ENCODE measurements around the gene NKAIN4.

NKAIN4 gene

GRCh38 chr20:63282946-63283345, 28.7 kb upstream of the NKAIN4 start:
- Histone ChIP-seq H3K9me3 (ENCODE audit: control insufficient read depth in 2 of 2, low read length in 2 of 2) (no peaks in the 10 kb centered on the region), H3K4me3 (ENCODE audit: low read length in 2 of 2) (no peak overlapping the region), H3K9ac (ENCODE audit: low read depth in 1 of 2, low read length in 2 of 2) (no peak overlapping the region), H3K27ac (ENCODE audit: low read depth in 2 of 2, low read length in 2 of 2) (no peak overlapping the region), H3K27me3 (ENCODE audit: control insufficient read depth in 2 of 2, insufficient read depth in 2 of 2, low read length in 2 of 2) (no peaks in the 10 kb centered on the region), H3K36me3 (ENCODE audit: control insufficient read depth in 2 of 2, insufficient read depth in 2 of 2, low read length in 2 of 2) (peaks cover 44 to 49% of the 10 kb centered on the region in 2 donors), H3K4me1 (ENCODE audit: control insufficient read depth in 2 of 2, insufficient read depth in 2 of 2, low read length in 2 of 2) (no peaks in the 10 kb centered on the region)

DNA sequence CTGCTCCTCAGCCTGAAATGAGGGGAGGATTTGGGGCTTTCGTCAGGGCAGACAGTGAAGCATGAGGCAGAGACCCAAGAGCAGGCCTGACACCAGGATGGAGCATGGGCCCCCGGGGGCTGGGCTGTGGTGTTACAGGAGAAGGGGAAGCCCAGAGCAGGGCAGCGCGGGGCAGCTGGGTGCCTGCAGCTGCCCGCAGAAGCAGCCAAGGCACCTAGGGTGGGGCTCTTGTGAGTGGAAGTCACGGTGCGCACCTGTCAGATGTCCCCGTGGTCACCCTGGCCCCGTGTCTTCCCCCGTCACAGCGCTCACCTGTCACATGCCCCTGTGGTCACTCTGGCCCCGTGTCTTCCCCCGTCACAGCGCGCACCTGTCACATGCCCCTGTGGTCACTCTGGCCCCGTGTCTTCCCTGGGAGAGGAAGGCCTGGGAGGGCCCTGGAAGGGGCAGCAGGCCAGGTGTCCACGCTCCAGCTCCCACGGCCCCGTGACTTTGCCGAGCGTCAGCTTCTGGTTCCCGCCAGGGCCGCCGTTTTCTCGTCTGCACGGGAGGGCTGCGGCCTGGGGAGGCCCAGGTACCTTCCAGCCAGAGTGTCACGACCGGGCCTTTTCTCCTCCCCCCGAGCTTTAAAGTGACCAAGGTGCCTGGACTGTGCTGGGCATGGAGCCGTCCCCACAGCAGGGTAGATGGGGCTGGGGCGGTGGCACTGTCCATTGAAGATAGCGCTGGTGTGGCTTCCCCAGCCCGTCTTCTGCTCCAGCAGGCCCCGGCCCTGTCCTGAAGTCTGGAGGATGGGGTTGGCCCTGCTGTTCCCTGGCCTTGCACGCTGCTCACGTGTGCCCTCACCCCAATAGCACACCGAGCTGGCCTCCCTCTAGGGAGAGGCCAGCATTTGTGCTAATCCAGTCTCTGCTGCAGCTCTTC, 27.7 kb upstream of the NKAIN4 start:
- Histone ChIP-seq H3K4me3 (ENCODE audit: low read length in 2 of 2) (no peak overlapping the region), H3K36me3 (ENCODE audit: control insufficient read depth in 2 of 2, insufficient read depth in 2 of 2, low read length in 2 of 2) (peaks cover 50 to 59% of the 10 kb centered on the region in 2 donors), H3K9me3 (ENCODE audit: control insufficient read depth in 2 of 2, low read length in 2 of 2) (no peaks in the 10 kb centered on the region), H3K27ac (ENCODE audit: low read depth in 2 of 2, low read length in 2 of 2) (no peak overlapping the region), H3K4me1 (ENCODE audit: control insufficient read depth in 2 of 2, insufficient read depth in 2 of 2, low read length in 2 of 2) (no peaks in the 10 kb centered on the region), H3K9ac (ENCODE audit: low read depth in 1 of 2, low read length in 2 of 2) (no peak overlapping the region), H3K27me3 (ENCODE audit: control insufficient read depth in 2 of 2, insufficient read depth in 2 of 2, low read length in 2 of 2) (no peaks in the 10 kb centered on the region)

- no peaks in the 10 kb centered on the region for H3K4me1 ChIP-seq (ENCODE audit: control insufficient read depth in 2 of 2, insufficient read depth in 2 of 2, low read length in 2 of 2)
- peaks cover 58 to 67% of the 10 kb centered on the region in 2 donors for H3K36me3 ChIP-seq (ENCODE audit: control insufficient read depth in 2 of 2, insufficient read depth in 2 of 2, low read length in 2 of 2)
- no peaks in the 10 kb centered on the region for H3K9me3 ChIP-seq (ENCODE audit: control insufficient read depth in 2 of 2, low read length in 2 of 2)
- no peak overlapping the region for H3K9ac ChIP-seq (ENCODE audit: low read depth in 1 of 2, low read length in 2 of 2)
- H3K4me3 ChIP-seq (ENCODE audit: low read length in 2 of 2), result no peak overlapping the region
- H3K27ac ChIP-seq (ENCODE audit: low read depth in 2 of 2, low read length in 2 of 2), result no peak overlapping the region
- no peaks in the 10 kb centered on the region for H3K27me3 ChIP-seq (ENCODE audit: control insufficient read depth in 2 of 2, insufficient read depth in 2 of 2, low read length in 2 of 2)
Observed at GRCh38 chr20:63280929-63281545, 26.8 kb upstream of the NKAIN4 start.

DNA sequence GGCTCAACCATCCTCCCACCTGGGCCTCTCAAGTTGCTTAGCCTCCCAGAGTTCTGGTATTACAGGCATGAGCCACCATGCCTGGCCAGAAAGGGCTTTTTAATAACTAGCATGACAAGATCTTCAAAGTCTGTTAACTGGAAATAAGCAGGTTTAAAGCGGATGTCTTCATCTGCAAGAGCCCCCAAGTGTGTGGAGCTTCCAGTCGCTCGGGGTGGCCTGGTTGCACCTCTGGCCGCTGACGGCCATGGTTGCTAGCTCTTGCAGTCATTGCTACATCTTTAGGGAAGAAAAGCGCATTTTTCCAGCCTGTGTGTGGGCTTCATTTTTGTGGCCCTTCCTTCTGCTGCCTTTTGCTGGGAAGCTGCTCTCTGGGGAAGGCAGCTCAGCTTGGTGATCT, 26.1 kb upstream of the NKAIN4 start:
- Histone ChIP-seq H3K9ac (ENCODE audit: low read depth in 1 of 2, low read length in 2 of 2) (no peak overlapping the region), H3K9me3 (ENCODE audit: control insufficient read depth in 2 of 2, low read length in 2 of 2) (no peaks in the 10 kb centered on the region), H3K27ac (ENCODE audit: low read depth in 2 of 2, low read length in 2 of 2) (no peak overlapping the region), H3K4me3 (ENCODE audit: low read length in 2 of 2) (no peak overlapping the region), H3K4me1 (ENCODE audit: control insufficient read depth in 2 of 2, insufficient read depth in 2 of 2, low read length in 2 of 2) (no peaks in the 10 kb centered on the region), H3K27me3 (ENCODE audit: control insufficient read depth in 2 of 2, insufficient read depth in 2 of 2, low read length in 2 of 2) (no peaks in the 10 kb centered on the region), H3K36me3 (ENCODE audit: control insufficient read depth in 2 of 2, insufficient read depth in 2 of 2, low read length in 2 of 2) (peaks cover 52 to 61% of the 10 kb centered on the region in 2 donors)

DNA sequence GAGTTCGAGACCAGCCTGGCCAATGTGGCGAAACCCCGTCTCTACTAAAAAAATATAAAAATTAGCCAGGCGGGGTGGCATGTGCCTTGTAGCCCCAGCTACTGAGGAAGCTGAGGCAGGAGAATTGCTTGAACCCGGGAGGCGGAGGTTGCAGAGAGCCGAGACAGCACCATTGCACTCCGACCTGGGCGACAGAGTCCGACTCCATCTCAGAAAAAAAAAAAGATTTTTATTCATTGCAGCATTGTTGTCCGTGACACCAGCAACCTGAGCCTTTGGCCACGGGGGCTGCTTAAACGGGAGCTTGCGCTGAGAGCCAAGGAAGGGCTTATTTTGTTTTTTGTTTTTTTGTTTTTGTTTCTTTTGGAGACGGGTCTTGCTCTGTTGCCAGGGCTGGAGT, 25.7 kb upstream of the NKAIN4 start:
- Histone ChIP-seq H3K27ac (ENCODE audit: low read depth in 2 of 2, low read length in 2 of 2) (no peak overlapping the region), H3K27me3 (ENCODE audit: control insufficient read depth in 2 of 2, insufficient read depth in 2 of 2, low read length in 2 of 2) (no peaks in the 10 kb centered on the region), H3K4me3 (ENCODE audit: low read length in 2 of 2) (no peak overlapping the region), H3K9me3 (ENCODE audit: control insufficient read depth in 2 of 2, low read length in 2 of 2) (no peaks in the 10 kb centered on the region), H3K36me3 (ENCODE audit: control insufficient read depth in 2 of 2, insufficient read depth in 2 of 2, low read length in 2 of 2) (peaks cover 52 to 58% of the 10 kb centered on the region in 2 donors), H3K4me1 (ENCODE audit: control insufficient read depth in 2 of 2, insufficient read depth in 2 of 2, low read length in 2 of 2) (no peaks in the 10 kb centered on the region), H3K9ac (ENCODE audit: low read depth in 1 of 2, low read length in 2 of 2) (no peak overlapping the region)

DNA sequence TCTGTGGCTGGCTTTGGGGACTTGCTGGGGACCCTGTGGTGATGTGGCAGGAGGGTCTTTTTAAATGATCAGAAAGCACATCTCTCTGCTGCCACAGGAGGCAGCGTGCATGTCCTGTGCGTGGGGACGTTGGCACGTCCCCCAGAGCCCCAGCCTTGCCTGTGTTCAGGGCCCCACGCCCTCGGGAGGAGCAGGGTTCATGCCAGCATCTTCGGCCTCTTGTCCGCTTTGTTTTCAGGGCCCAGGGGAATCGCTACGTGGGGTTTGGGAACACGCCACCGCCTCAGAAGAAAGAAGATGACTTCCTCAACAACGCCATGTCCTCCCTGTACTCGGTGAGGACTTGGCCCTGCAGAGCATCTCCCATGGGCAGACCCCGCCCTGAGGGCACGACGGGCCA, 24.4 kb upstream of the NKAIN4 start:
- H3K4me3 ChIP-seq (ENCODE audit: low read length in 2 of 2), result no peak overlapping the region
- peaks cover 4 to 6% of the 10 kb centered on the region in 2 donors for H3K4me1 ChIP-seq (ENCODE audit: control insufficient read depth in 2 of 2, insufficient read depth in 2 of 2, low read length in 2 of 2)
- H3K36me3 ChIP-seq (ENCODE audit: control insufficient read depth in 2 of 2, insufficient read depth in 2 of 2, low read length in 2 of 2), result peaks cover 43 to 53% of the 10 kb centered on the region in 2 donors
- no peaks in the 10 kb centered on the region for H3K9me3 ChIP-seq (ENCODE audit: control insufficient read depth in 2 of 2, low read length in 2 of 2)
- no peak overlapping the region for H3K9ac ChIP-seq (ENCODE audit: low read depth in 1 of 2, low read length in 2 of 2)
- no peak overlapping the region for H3K27ac ChIP-seq (ENCODE audit: low read depth in 2 of 2, low read length in 2 of 2)
- no peaks in the 10 kb centered on the region for H3K27me3 ChIP-seq (ENCODE audit: control insufficient read depth in 2 of 2, insufficient read depth in 2 of 2, low read length in 2 of 2)

DNA sequence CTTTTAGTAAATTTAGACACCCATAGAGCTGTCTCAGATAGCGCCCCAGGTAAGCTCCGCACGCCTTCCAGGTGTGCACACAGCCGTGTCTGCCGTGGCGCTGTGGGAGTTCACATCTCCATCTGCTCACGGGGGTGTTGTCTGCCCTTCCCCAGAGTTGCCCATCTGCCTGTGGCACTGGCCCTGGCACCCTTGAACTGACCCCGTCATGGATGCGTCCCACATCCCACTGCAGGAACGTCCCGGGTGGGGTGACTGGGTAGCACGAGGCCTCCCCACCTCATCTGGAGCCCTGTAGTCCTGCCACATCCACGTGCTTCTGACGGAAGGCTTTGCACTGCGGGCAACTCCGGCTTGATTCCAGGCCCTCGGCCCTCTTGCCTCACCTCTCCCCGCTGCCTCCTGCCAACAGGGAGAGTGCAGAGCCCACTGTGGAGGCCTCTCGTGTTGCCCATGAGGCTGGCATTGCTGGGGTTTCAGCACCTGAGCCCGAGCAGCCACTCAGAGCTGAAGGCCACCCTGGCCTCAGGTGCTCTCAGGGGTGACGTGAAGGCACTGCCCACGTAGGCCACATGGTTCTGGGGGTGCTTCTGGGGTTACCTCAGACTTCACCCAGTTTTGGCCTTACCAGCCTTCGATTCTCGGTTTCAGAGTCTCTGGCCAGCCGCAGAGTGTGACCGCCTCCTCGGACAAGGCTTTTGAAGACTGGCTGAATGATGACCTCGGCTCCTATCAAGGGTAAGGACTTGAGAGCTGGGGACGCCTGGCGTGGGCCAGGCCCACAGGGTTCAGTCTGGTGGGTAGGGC, 23.4 kb upstream of the NKAIN4 start:
- H3K4me1 ChIP-seq (ENCODE audit: control insufficient read depth in 2 of 2, insufficient read depth in 2 of 2, low read length in 2 of 2), result peaks cover 6 to 8% of the 10 kb centered on the region in 2 donors
- H3K36me3 ChIP-seq (ENCODE audit: control insufficient read depth in 2 of 2, insufficient read depth in 2 of 2, low read length in 2 of 2), result peaks cover 39 to 48% of the 10 kb centered on the region in 2 donors

DNA sequence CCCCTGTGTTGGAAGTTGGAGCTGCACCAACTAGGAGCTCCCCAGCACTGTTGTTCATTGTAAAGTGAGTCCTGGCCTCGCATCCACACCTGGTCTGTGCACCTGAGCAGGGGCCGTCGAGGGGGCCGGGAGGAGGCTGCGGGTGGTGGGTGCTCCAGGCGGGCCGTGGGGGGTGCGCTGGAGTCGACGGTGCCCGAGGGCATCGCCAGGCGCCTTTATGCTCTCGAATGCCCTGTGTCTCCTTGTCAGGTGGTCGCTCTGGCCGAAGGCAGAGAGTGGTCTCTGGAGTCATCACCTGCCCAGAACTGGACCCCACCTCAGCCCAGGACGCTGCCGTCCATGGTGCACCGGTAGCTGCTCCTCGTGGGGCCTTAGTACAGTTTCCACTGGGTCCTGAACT, 22.7 kb upstream of the NKAIN4 start:
- Histone ChIP-seq H3K9ac (ENCODE audit: low read depth in 1 of 2, low read length in 2 of 2) (no peak overlapping the region), H3K27ac (ENCODE audit: low read depth in 2 of 2, low read length in 2 of 2) (no peak overlapping the region), H3K36me3 (ENCODE audit: control insufficient read depth in 2 of 2, insufficient read depth in 2 of 2, low read length in 2 of 2) (peaks cover 36 to 44% of the 10 kb centered on the region in 2 donors), H3K4me3 (ENCODE audit: low read length in 2 of 2) (no peak overlapping the region), H3K27me3 (ENCODE audit: control insufficient read depth in 2 of 2, insufficient read depth in 2 of 2, low read length in 2 of 2) (no peaks in the 10 kb centered on the region), H3K9me3 (ENCODE audit: control insufficient read depth in 2 of 2, low read length in 2 of 2) (no peaks in the 10 kb centered on the region), H3K4me1 (ENCODE audit: control insufficient read depth in 2 of 2, insufficient read depth in 2 of 2, low read length in 2 of 2) (peaks cover 6 to 8% of the 10 kb centered on the region in 2 donors)

More for the DNA sequence above, 23.4 kb upstream of the NKAIN4 start:
- H3K27ac ChIP-seq (ENCODE audit: low read depth in 2 of 2, low read length in 2 of 2), result no peak overlapping the region
- H3K9ac ChIP-seq (ENCODE audit: low read depth in 1 of 2, low read length in 2 of 2), result no peak overlapping the region
- no peaks in the 10 kb centered on the region for H3K27me3 ChIP-seq (ENCODE audit: control insufficient read depth in 2 of 2, insufficient read depth in 2 of 2, low read length in 2 of 2)
- H3K9me3 ChIP-seq (ENCODE audit: control insufficient read depth in 2 of 2, low read length in 2 of 2), result no peaks in the 10 kb centered on the region
- no peak overlapping the region for H3K4me3 ChIP-seq (ENCODE audit: low read length in 2 of 2)

- Histone ChIP-seq H3K9me3 (ENCODE audit: control insufficient read depth in 2 of 2, low read length in 2 of 2) (no peaks in the 10 kb centered on the region), H3K27me3 (ENCODE audit: control insufficient read depth in 2 of 2, insufficient read depth in 2 of 2, low read length in 2 of 2) (no peaks in the 10 kb centered on the region), H3K36me3 (ENCODE audit: control insufficient read depth in 2 of 2, insufficient read depth in 2 of 2, low read length in 2 of 2) (peaks cover 29 to 37% of the 10 kb centered on the region in 2 donors), H3K4me1 (ENCODE audit: control insufficient read depth in 2 of 2, insufficient read depth in 2 of 2, low read length in 2 of 2) (peaks cover 8 to 11% of the 10 kb centered on the region in 2 donors), H3K9ac (ENCODE audit: low read depth in 1 of 2, low read length in 2 of 2) (no peak overlapping the region), H3K4me3 (ENCODE audit: low read length in 2 of 2) (no peak overlapping the region), H3K27ac (ENCODE audit: low read depth in 2 of 2, low read length in 2 of 2) (no peak overlapping the region)
Observed at GRCh38 chr20:63275825-63276224, 21.6 kb upstream of the NKAIN4 start.
